ENCODE data around the gene IFT27.

DNA sequence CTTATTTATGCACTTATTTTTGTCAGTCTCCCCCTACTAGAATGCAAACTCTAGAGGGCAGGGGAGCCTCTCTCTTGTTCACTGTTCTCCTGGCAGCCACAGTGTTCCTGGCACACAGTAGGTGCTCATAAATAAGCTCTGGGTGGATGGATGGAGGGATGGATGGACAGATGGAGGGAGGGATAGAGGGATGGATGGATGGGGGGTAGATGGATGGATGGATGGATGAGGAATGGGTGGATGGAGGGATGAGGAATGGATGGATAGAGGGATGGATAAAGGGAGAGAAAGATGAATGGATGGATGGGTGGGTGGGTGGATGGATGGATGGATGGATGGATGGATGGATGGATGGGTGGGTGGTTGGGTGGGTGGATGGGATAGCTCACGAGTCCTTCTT, 27.4 kb upstream of the IFT27 start:
- TF ChIP-seq, protein P1, sequence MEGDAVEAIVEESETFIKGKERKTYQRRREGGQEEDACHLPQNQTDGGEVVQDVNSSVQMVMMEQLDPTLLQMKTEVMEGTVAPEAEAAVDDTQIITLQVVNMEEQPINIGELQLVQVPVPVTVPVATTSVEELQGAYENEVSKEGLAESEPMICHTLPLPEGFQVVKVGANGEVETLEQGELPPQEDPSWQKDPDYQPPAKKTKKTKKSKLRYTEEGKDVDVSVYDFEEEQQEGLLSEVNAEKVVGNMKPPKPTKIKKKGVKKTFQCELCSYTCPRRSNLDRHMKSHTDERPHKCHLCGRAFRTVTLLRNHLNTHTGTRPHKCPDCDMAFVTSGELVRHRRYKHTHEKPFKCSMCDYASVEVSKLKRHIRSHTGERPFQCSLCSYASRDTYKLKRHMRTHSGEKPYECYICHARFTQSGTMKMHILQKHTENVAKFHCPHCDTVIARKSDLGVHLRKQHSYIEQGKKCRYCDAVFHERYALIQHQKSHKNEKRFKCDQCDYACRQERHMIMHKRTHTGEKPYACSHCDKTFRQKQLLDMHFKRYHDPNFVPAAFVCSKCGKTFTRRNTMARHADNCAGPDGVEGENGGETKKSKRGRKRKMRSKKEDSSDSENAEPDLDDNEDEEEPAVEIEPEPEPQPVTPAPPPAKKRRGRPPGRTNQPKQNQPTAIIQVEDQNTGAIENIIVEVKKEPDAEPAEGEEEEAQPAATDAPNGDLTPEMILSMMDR (conservative IDR thresholded peaks at IDR 0.05; ENCODE audit: low read depth, low read length), result no peak
- TF ChIP-seq EZH2phosphoT487 (IDR thresholded peaks at IDR 0.05; ENCODE audit: borderline replicate concordance, low read length) (no peak), EZH2 (IDR thresholded peaks at IDR 0.05; ENCODE audit: low read length, unreplicated experiment) (no peak)
